Activated CD8-positive, alpha-beta memory T cell treated with anti-CD3 and anti-CD28 coated beads, Interleukin-2, amount 50 U/mL, for 1 hour (primary cell): Measurements from ENCODE around the gene SCAI.
"Not testable (repeated sequence)": the region's sequence is repeated elsewhere in the genome, so short reads cannot be mapped to it uniquely, and the experiment has no call there.

ENCODE experiments used
- DNase-seq: peaks from one replicate; pipeline ENCODE4 v3.0.0-alpha.2; 2020; ENCODE audit errors: extremely low read depth

The SCAI gene

DNA sequence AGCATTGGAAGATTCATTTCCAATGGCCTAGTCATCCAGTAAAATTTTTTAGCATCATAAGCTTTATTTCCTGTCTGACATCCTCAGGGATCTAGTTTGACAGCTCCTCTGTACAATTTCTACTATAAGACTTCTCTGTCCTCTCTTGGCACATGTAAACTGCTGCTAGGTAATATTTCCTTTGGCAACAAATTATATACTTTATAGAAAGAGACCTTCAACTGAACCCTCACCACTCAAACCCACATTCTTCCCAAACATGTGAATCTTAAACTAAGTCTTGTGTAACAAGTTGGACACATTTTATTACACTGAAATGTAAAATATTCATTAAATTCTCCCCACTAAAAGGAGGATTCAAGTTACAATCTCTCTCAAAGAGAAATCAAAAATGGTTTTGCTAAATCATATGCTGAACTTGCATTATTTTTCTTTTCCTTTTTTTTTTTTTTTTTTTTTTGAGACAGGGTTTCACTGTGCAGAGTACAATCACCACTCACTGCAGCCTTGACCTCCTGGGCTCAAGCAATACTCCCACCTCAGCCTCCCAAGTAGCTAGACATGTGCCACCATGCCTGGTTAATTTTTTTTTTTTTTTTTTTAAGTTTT lies 36.9 kb downstream of the SCAI start:
- DNase-seq, result no peak

DNA sequence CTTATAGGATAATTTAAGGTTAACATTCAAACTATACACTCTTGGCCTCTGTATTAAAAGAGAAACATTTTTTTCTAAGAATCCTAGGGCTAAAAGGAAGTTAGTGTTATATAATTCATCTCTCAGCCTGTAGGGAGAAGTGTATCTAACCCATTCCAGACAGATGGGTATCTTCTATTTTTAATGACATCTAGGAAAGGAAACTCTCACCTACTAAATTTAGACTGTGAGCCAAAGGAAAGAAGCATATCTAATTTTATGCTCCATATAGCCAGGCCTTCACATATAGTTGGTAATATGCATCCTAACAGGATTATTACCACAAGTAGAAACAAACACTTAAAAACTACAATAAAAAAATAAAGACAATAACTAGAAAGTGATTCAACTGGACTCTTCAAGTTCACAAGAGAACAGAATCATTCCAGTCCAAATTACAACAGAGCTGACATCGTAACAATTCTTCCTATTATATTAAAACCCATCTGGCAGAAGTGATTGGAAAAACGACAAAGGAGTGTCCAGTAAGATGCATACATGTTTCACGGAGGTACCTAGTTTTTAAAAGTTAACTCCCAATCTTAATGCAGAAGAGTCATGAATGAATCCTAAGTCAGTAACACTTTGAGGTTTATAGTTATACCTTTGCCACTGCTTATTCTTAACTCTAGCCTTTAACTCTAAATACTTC lies 39.4 kb downstream of the SCAI start:
- no peak for DNase-seq

DNA sequence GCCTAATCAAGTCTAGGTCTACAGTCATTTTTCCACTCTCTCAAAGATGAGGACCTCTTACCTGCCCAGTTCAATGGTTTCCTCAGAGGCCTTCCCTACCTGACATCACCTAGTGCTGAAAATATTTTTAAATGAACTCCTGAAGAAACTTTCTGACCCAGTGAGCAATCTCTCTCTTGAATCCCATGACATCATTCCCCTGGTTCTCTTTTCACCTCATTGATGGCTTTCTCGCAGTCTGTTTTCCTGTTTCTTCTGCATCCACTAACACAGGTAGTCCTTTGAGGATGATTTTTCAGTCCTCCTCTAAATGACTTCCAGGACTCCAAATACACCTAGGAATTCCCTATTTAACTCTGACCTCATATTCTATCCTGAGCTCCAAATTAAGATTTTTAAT lies 40.3 kb downstream of the SCAI start:
- no peak for DNase-seq

DNA sequence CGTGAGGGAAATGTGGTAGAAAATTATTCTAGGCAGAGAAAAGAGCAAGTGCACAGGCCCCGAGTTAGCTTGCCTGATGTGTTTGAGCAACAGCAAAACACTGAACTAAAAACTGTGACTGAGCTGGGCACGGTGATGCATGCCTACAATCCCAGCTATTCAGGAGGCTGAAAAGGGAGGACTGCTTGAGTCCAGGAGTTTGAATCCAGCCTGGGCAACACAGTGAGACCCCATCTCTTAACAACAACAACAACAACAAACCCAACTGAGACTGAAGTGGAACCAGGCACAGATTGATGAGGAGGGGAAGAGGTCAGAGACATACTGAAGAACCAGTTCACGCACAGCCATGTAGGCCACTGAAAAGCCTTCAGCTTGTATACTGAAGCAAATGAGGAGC lies 42.5 kb downstream of the SCAI start:
- no peak for DNase-seq

DNA sequence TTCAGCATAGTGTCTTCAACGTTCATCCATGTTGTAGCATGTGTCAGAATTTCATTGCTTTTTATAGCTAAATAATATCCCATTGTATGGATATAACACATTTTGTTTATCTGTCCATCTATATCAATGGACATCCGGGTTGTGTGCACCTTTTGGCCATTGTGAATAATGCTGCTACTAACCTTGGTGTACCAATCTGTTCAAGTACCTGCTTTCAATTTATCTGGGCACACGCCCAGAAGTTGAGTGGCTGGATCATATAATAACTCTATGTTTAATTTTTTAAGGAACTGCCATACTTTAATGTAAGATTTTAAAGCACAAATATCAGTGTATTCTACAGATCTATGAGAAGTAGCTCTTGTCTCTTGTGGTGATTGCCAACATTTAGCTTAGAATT lies 43.5 kb downstream of the SCAI start:
- no peak for DNase-seq

DNA sequence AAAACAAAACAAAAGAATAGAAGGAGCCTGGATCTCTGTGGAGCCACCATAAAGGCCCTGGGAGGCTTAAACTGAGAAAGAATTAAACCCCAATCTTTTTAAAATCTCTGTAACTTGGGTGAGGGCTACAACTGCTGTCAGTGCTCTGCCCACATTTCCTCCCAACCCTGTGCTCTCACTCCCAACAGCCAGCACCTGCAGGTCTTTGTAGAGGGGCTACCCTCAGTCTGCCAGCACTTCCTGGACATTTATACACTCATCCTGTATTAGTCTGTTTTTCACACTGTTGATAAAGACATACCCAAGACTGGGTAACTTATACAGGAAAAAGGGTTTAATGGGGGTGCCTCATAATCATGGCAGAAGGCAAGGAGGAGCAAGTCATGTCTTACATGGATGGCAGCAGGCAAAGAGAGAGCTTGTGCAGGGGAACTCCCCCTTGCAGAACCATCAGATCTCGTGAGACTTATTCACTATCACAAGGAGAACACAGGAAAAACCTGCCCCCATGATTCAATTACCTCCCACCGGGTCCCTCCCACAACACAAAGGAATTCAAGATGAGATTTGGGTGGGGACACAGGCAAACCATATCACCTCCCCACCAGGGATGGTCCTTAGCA lies 47.4 kb downstream of the SCAI start:
- DNase-seq, result no peak

DNA sequence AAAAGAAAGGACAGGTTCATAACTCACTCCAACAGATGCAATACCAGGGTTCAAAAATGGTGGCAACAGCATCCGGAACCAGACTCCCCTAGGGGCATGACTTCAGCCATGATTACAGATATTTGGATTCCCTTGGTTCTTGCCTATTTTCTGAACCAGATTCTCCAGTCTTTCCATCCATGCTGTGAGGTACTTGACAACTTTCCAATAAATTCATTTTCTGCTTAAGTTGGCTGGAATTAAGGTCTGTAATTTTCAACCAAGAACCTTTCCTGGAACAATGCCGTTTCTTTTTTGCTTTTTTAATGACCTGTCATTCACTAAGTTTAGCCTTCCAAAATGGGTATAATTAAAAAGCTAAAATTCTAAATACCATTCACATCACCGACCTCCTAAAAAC lies 52.2 kb downstream of the SCAI start:
- no peak for DNase-seq

DNA sequence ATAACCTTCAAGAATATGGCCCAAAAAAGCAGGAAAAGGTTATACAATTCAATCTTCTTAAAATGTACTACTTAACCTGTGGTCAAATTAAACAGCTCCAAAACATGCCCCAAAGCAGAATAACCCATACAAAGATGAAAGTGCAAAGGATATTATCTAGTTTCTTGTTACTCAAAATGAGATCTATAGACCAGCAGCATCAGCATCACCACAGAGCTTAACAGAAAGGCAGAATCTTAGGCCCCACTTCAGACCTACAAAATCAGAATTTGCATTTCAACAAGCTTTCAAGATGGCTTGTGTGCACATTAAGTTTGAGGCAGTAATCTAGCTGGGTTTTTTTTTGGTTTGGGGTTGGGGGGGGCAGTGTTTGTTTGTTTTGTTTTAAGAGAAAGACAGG lies 54.0 kb downstream of the SCAI start:
- DNase-seq, result no peak

DNA sequence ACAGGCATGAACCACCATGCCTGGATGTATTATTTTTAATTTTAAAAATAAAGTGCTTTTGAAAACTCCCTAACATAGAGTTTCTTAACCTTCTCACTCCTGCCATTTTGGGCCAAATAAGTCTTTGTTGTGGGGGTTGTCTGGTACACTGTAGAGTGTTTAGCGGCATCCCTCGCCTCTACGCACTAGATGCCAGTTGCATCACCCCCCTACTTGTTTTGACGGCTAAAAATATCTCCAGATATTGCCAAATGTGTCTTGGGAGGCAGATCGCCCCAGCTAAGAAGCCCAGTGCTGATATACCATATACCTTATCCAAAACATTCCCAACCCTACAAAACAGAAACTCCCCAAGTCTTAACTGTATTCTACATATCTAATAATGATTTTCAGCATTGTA lies 54.6 kb downstream of the SCAI start:
- DNase-seq, result no peak

DNA sequence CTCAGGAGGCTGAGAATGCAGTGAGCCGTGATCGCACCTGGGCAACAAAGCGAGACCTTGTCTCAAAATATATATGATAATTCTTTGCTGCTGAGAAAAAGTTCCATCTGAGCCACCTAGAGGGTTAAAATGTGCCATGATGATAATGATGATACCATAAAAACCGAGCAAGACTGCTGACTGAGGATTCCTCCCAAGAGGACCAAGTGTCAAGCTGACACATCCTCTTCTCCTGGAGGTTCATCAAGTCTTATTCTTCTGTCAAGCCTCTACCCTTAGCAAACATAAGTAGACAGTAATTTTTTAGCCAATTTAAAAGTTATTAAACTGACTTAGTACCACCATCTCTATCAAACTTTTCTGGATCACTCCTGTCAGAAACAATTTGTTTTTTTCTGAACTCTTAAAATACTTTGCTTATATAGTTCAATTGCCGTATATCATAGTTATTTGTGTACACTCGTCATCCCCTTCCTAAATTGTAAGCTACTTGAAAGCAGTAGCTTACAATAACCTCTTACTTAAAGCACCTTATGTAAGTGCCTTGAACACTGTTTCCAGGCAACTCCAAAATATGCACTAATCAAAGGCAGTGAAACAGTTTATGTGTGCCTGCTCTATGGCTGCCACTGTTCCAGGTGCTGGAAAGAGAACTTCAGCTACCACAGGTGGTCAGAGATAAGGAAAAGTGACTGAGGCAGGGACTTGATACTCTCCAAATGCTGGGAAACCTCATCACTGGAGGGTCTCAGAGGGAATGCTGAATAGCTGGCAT lies 57.4 kb downstream of the SCAI start:
- DNase-seq, result no peak

DNA sequence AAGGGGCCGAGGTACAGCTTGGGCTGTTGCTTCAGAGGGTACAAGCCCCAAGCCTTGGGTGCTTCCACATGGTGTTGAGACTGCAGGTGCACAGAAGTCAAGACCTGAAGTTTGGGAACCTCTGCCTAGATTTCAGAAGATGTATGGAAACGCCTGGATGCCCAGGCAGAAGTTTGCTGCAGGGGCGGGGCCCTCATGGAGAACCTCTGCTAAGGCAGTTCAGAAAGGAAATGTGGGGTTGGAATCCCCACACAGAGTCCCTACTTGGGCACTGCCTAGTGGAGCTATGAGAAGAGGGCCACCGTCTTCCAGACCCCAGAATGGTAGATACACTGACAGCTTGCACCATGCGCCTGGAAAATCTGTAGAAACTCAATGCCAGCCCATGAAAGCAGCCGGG lies 61.1 kb downstream of the SCAI start:
- DNase-seq, result not testable (repeated sequence)

DNA sequence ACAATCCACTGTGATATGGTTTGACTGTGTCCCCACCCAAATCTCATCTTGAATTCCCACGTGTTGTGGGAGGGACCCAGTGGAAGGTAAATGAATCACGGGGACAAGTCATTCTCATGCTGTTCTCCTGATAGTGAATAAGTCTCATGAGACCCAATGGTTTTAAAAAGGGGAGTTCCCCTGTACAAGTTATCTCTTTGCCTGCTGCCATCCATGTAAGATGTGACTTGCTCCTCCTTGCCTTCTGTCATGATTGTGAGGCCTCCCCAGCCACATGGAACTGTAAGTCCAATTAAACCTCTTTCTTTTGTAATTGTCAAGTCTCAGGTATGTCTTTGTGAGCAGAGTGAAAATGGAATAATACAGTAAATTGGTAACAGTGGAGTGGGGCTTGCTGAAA lies 62.5 kb downstream of the SCAI start:
- DNase-seq, result not testable (repeated sequence)

DNA sequence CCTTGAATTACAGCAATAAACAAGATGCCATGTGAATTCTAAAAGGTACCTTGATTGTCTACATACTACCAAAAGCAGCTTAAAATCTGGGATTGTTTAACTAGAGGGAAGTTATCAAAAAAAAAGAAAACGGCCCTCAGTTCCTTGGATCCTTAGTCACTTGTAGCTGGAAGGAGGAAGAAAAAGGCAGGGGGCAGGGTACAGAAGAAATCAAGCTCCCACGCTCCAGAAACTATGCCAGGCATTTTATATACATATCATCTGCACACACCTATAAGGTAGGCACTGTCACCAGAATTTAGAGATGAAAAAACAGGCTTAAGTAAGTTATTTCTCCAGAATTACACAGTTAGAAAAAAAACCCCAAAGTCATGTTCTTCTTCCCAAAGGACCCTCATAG lies 63.4 kb downstream of the SCAI start:
- no peak for DNase-seq

DNA sequence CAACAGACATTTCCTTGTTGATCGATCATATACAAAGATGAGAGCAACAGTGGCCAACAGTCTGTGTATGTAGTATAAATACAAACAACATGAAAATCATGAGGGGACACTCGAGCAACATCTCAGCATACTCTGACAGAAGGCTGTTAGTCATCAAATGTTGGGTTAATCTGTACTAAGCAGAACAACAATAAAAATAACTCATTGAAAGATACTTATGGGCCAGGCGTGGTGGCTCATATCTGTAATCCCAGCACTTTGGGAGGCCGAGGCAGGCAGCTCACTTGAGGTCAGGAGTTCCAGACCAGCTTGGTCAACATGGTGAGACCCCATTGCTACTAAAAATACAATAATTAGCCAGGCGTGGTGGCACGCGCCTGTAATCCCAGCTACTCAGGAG lies 67.3 kb downstream of the SCAI start:
- DNase-seq, result no peak

DNA sequence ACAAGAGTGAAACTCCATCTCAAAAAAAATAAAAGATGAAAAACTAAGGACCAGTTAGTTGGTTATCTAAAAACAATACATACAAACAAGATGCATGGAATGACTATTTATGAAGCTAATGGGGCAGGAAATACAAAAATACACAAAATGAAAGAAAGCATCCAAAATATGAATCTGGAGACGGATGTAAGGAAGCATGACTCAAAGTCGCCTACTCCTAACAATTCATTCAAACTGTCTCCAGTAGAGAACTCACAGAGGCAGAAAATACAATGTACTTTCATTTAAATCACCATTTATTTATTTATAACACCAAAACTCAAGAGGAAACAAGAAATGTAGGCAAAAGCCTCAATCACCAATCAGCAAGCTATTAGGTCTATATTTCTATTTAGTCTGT lies 68.4 kb downstream of the SCAI start:
- DNase-seq, result no peak

DNA sequence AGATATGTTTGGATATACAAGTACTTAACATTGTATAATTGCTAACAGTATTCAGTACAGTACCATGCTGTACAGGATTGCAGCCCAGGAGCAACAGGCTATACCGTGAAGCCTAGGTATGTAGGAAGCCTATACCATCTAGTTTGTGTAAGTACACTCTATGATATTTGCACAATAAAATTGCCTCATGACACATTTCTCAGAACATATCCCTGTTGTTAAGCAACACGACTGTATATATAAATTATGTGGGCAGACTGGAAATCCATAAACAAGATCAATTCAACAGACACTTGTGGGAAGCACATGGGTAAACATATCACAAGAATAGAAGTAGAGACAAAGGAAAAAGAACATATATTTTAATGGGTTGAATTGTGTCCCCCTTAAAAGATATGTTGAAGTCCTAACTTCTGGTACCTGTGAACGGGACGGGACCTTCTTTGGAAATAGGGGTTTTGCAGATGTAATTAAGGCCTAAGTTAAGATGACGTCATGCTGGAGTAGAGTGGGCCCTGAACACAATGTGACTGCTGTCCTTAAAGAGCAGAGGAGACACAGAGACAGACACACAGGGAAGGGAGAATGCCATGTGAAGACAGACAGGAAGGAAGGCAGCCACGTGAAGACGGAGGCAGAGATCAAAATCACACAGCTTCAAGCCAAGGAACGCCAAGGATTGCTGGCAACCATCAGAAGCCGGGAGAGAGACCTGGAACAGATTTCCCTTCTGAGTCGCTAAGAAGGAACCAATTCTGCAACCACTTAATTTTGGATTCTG lies 76.3 kb downstream of the SCAI start:
- DNase-seq, result no peak

DNA sequence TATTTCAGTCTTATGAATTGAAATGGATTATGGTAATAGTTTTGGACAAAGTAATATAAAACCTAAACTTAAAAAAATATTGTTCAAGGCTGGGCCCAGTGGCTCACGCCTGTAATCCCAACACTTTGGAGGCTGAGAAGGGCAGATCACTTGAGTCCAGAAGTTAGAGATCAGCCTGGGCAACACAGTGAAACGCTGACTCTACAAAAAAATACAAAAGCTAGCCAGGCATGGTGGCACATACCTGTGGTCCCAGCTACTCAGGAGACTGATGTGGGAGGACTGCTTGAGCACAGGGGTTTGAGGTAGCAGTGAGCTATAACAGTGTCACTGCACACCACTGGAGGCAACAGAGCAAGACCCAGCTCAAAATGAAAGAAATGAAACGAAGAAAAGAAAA lies 81.9 kb downstream of the SCAI start:
- DNase-seq, result no peak

DNA sequence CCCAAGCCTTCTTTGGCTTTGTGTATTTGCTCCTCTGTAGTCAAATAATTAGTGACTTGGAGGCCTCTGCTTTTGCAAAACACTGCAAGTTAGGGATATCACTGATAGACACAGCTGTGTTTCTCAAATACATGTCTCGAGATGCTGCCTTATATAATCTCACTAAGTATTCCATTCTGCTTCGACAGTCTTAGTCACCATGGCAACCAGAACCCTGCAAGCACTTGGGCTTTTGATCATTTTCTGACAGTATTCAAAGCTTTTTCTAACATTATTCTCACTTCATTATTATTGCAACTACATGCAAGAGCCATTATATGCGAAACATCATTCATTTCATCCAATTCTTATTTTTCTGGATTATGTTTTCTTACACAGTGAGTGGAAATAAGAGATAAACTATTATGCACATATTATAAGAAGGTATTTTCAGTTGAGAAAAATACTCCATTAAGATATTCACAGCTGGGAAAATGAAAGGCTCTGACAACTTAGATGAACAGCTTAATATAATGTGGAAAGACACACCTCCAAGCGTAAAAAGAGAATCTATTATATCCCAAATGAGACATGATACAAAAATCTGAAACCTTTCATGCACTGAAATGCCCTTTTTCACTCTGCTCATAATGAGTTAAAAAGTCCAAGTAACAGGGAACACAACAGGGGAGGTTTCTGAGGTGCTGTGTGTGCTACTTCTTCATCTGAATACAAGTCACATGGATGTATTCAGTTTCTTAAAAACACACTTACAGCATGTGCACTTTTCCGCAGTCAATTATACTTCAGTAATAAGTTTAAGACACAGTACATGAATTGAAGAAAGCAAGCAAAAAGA lies 93.9 kb downstream of the SCAI start:
- DNase-seq, result no peak

DNA sequence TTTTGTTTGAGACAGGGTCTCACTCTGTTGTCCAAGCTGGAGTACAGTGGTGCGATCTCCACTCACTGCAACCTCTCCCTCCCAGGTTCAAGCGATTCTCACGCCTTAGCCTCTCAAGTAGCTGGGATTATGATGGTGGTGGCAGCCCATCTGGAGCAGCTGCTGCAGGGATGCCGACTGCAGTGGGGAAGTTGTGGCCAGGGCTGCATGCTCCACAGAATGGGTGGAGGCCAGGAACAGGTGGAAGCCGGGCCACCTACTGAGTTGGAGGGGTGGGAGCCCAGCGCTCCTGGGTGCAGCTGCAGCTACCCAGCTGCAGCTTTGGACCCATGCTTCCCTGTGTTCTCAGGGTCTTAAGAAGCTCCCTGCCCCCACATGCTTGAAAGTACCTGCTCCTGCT lies 99.7 kb downstream of the SCAI start:
- DNase-seq, result no peak

DNA sequence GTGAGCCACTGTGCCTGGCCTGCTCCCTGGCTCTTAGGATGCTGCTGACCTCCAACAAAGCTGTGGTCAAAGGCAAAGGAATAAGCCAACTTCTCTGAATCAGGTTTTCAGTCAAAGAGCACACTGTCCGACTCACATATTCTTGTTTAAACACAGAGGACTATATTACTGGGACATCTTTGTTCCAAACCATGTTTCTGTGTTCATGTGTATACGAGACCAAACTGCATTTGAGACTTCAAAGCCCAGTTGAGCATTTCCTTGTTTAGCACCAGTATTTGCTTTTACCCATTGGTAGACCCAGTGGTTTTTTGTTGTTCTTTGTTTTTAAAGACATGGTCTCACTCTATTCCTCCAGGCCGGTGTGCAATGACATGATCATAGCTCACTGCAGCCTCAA lies 100.2 kb downstream of the SCAI start:
- no peak for DNase-seq

DNA sequence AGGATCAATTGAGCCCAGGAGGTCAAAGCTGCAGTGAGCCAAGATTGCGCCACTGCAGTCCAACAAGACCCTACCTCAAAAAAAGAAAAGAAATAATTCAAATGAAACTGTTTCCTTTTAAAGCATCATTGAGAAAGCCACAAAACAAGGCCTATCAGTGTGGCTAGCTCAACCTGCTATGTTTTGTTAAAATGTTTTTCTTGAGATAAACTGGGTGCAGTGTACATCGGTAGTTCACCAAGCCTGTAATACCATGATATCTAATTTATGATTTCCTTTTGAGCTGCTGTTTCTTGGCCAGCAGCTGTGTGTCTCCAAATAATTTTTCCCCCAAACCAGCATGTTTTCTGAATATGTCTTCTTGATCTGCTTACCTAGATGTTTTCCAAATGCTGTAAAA lies 105.2 kb downstream of the SCAI start:
- no peak for DNase-seq
